Adrenal gland (tissue), 12 donors: ENCODE measurements around the gene LDLR. TPM values are rescaled to one million over a fixed set of nuclear protein-coding genes. Genes with fewer than 3 reads are reported as not detected.
"Not testable (repeated sequence)": the region's sequence is repeated elsewhere in the genome, so short reads cannot be mapped to it uniquely, and the experiment has no call there.

ENCODE experiments used
- DNase-seq, 7 donors: peaks; one replicate each; pipeline ENCODE4 v3.0.0-alpha.2; 2019 to 2020
- H3K27ac ChIP-seq, 5 donors: fragments of 200-600 bp; sonication (generic) in 4 of 5; 1 replicate in 3 of 5; 2 replicates in 2 of 5; pipeline versions ENCODE4 v1.5.1 to v1.8.0; 2016 to 2020; ENCODE audit warnings: mild to moderate bottlenecking in 1 of 5
- H3K27me3 ChIP-seq: fragments of 200-600 bp; 2 replicates; pipeline ENCODE4 v1.8.0; 2021
- H3K36me3 ChIP-seq, 2 donors: fragments of 200-600 bp; replicated peaks in 1 of 2; 1 replicate in 1 of 2; 2 replicates in 1 of 2; pipeline versions ENCODE4 v1.5.1 to v1.8.0; 2018 to 2022
- H3K4me1 ChIP-seq, 2 donors: fragments of 200-600 bp; replicated peaks in 1 of 2; 1 replicate in 1 of 2; 2 replicates in 1 of 2; pipeline versions ENCODE4 v1.5.1 to v1.8.0; 2018 to 2021
- H3K4me3 ChIP-seq, 4 donors: fragments of 200-600 bp; sonication (generic) in 3 of 4; one replicate each; pipeline ENCODE4 v1.5.1; 2016 to 2018
- H3K9me3 ChIP-seq, 3 donors: fragments of 200-600 bp; sonication (generic) in 1 of 3; replicated peaks in 1 of 3; 1 replicate in 2 of 3; 2 replicates in 1 of 3; pipeline versions ENCODE4 v1.5.1 to v1.8.0; 2016 to 2021
- POLR2A ChIP-seq, 2 donors: fragments of 450-650 bp; IDR thresholded peaks; one replicate each; pipeline ENCODE4 v1.6.1; 2017; ENCODE audit warnings: antibody characterized with exemption in 2 of 2, mild to moderate bottlenecking in 2 of 2, moderate library complexity in 1 of 2
- WGBS, 4 donors: extraction: QIAGEN DNeasy Blood & Tissue Kit in 2 of 4; methylation state at CpG; one replicate each; pipeline versions ENCODE4 v1.1.5 to v1.1.7; 2013 to 2017; 5-methylcytosine and 5-hydroxymethylcytosine counted together
- intact Hi-C, 2 donors: fragments of 100-400 bp; cut with DNase I; formaldehyde crosslinking; loops; one replicate each; pipeline versions ENCODE4 v1.14.1 to v1.15.0; 2022 to 2023
- polyA plus RNA-seq, 3 donors: library from polyadenylated mRNA; stranded (reverse); fragments of 200-250 nt in 2 of 3; fragments of 350-450 nt in 1 of 3; fragmentation: Illumina TruSeq in 1 of 3; extraction: RNeasy Lipid Tissue Mini Kit (QIAGEN cat#74804) in 1 of 3; gene quantifications; one replicate each; pipeline ENCODE4 v1.2.3, GENCODE V29; 2013 to 2014
- total RNA-seq, 9 donors: library from RNA; depleted of rRNA in 4 of 9; stranded (reverse); fragments of >200 nt in 4 of 9; fragments of 120-200 nt in 1 of 9; fragmentation: NEBNext Ultra II Directional in 1 of 9; extraction: Animal tissue kit (Norgen Biotek cat#: 25700) in 1 of 9; gene quantifications; one replicate each; pipeline versions ENCODE4 v1.1.0 to v1.2.4, GENCODE V29; 2013 to 2023
- TF ChIP-seq, protein P1 (sequence below), 6 experiments: fragments of 450-650 bp in 4 of 6; fragments of 200-600 bp in 2 of 6; sonication (generic) in 1 of 6; IDR thresholded peaks; 1 replicate in 5 of 6; 2 replicates in 1 of 6; pipeline versions ENCODE4 v1.5.1 to v1.8.0; 2016 to 2021; ENCODE audit warnings: antibody characterized with exemption in 6 of 6, mild to moderate bottlenecking in 2 of 6, moderate library complexity in 1 of 6
- donor health status: healthy with polysubstance abuse.
- donor health status: Bipolar disorder and iron deficiency.
- donor health status: DM: yes; HTN: yes; CAD: no.
- donor health status: DM: no; HTN: no; CAD: no.
- donor health status: DM: no; HTN: no; CAD: no.
- donor health status: DM: yes; HTN: yes; CAD: no.

Gene LDLR
- total and polyA plus RNA-seq, 12 donors = 35.4 to 2,114 (median 161) TPM

DNA sequence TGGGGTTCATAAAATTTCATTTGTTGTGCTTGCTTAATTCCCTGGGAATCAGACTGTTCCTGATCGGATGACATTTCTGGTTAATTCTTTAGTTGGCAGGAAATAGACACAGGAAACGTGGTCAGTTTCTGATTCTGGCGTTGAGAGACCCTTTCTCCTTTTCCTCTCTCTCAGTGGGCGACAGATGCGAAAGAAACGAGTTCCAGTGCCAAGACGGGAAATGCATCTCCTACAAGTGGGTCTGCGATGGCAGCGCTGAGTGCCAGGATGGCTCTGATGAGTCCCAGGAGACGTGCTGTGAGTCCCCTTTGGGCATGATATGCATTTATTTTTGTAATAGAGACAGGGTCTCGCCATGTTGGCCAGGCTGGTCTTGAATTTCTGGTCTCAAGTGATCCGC, 10.8 kb downstream of the LDLR start:
- no peak for DNase-seq
- Histone ChIP-seq H3K27me3 (no peaks in the 10 kb centered on the region), H3K36me3 (peaks cover 0 to 57% of the 10 kb centered on the region in 2 donors), H3K4me3 (no peak overlapping the region), H3K27ac (peak overlapping the region in 3 of 5 donors; percentile 26 to 58 (median 45)), H3K4me1 (peaks cover 27 to 29% of the 10 kb centered on the region in 2 donors), H3K9me3 (no peaks in the 10 kb centered on the region)
- WGBS, 4 donors = 70 to 79% (median 72%) methylated on average over 10 to 12 of the region's 12 CpGs
- intact Hi-C loops = loop anchor here in 1 of 2 donors (10.0 kb wide), 1 partner anchor 65 kb away; no protein-coding TSS in a partner anchor
- TF ChIP-seq POLR2A (IDR thresholded peaks at IDR 0.05) = no peak
- TF ChIP-seq, protein P1, sequence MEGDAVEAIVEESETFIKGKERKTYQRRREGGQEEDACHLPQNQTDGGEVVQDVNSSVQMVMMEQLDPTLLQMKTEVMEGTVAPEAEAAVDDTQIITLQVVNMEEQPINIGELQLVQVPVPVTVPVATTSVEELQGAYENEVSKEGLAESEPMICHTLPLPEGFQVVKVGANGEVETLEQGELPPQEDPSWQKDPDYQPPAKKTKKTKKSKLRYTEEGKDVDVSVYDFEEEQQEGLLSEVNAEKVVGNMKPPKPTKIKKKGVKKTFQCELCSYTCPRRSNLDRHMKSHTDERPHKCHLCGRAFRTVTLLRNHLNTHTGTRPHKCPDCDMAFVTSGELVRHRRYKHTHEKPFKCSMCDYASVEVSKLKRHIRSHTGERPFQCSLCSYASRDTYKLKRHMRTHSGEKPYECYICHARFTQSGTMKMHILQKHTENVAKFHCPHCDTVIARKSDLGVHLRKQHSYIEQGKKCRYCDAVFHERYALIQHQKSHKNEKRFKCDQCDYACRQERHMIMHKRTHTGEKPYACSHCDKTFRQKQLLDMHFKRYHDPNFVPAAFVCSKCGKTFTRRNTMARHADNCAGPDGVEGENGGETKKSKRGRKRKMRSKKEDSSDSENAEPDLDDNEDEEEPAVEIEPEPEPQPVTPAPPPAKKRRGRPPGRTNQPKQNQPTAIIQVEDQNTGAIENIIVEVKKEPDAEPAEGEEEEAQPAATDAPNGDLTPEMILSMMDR (IDR thresholded peaks at IDR 0.05) = no peak

DNA sequence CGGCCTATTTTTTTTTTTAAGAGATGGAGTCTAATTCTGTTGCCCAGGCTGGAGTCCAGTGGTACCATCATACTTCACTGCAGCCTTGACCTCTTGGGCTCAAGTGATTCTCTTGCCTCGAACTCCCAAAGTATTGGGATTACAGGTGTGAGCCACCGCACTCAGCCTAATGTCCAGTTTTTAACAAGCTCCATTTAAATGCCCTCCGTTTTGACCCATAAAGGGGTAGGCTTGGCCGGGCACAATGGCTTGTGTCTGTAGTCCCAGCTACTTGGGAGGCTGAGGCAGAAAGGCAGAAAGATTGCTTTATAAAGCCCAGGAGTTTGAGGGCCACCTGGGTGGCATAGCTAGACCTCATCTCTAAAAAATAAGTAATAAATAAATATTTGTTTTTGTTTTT, 11.8 kb downstream of the LDLR start:
- intact Hi-C loops = loop anchor here in 1 of 2 donors (10.0 kb wide), 1 partner anchor 66 kb away; no protein-coding TSS in a partner anchor
- Histone ChIP-seq H3K4me3 (no peak overlapping the region), H3K27ac (no peak overlapping the region), H3K4me1 (peaks cover 17 to 19% of the 10 kb centered on the region in 2 donors), H3K27me3 (no peaks in the 10 kb centered on the region), H3K36me3 (peaks cover 0 to 67% of the 10 kb centered on the region in 2 donors), H3K9me3 (no peaks in the 10 kb centered on the region)
- TF ChIP-seq, protein P1 (IDR thresholded peaks at IDR 0.05) = no peak
- no peak for TF ChIP-seq POLR2A (IDR thresholded peaks at IDR 0.05)
- no peak for DNase-seq
- 63 to 78% (median 69%) methylated on average over 5 of the region's 5 CpGs for WGBS, 4 donors

DNA sequence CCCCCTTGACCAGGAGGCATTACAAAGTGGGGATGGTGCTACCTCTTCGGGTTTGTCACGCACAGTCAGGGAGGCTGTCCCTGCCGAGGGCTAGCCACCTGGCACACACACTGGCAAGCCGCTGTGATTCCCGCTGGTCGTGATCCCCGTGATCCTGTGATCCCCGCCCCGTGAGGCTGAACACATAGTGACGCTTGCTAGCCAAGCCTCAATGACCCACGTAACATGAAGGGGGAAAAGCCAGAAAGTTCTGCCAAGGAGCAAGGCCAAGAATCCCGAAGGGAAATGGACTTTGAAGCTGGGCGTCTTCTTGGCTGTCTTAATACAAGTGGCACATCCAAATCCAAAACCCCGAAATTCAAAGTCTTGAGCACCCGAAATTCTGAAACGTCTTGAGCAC, 13.7 kb downstream of the LDLR start:
- Histone ChIP-seq H3K4me1 (peaks cover under 1 to 9% of the 10 kb centered on the region in 2 donors), H3K36me3 (peaks cover 0 to 80% of the 10 kb centered on the region in 2 donors), H3K4me3 (no peak overlapping the region), H3K9me3 (no peaks in the 10 kb centered on the region), H3K27ac (peak overlapping the region in 3 of 5 donors; percentile 51 to 68 (median 65)), H3K27me3 (no peaks in the 10 kb centered on the region)
- intact Hi-C loops = loop anchor here in 1 of 2 donors (10.0 kb wide), 1 partner anchor 68 kb away; no protein-coding TSS in a partner anchor
- peak in 5 of 7 donors; percentile 43 to 76 (median 64) for DNase-seq
- WGBS, 4 donors = 64 to 68% (median 65%) methylated on average over 7 to 16 of the region's 16 CpGs
- no peak for TF ChIP-seq POLR2A (IDR thresholded peaks at IDR 0.05)
- TF ChIP-seq, protein P1 (IDR thresholded peaks at IDR 0.05) = no peak

DNA sequence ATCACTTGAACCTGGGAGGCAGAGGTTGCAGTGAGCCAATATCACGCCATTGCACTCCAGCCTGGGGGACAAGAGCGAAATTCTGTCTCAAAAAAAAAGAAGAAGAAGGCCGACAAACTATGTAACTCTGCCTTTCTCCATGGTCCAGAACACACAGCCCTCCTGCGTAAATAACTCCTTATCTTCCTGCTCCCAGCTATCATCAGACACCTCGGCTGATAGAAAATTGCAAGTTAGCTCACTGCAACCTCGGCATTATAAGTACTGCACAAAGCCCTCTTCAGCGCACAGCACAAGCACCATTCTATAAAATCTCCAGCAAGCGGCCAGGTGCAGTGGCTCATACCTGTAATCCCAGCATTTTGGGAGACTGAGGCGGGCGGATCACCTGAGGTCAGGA, 14.4 kb downstream of the LDLR start:
- peaks cover 0 to 87% of the 10 kb centered on the region in 2 donors for H3K36me3 ChIP-seq
- not testable (repeated sequence) for DNase-seq, H3K9me3 ChIP-seq, H3K4me1 ChIP-seq, H3K27me3 ChIP-seq, H3K4me3 ChIP-seq
- WGBS, 4 donors = 82 to 88% (median 84%) methylated on average over 8 to 10 of the region's 10 CpGs
- peak overlapping the region in 3 of 5 donors; percentile 3 to 65 (median 20) for H3K27ac ChIP-seq
- intact Hi-C loops = loop anchor here in 1 of 2 donors (10.0 kb wide), 1 partner anchor 69 kb away; no protein-coding TSS in a partner anchor
